Peyer's patch (tissue), 4 donors: ENCODE results near the gene GJA4.

Source experiments
- POLR2A ChIP-seq, 2 donors: fragments of 450-650 bp; IDR thresholded peaks; one replicate each; pipeline ENCODE4 v1.5.1; 2017; ENCODE audit warnings: antibody characterized with exemption in 2 of 2, mild to moderate bottlenecking in 2 of 2, moderate library complexity in 2 of 2
- TF ChIP-seq, protein P1 (sequence below), 6 experiments: fragments of 450-650 bp in 4 of 6; fragments of 200-600 bp in 2 of 6; sonication (generic) in 1 of 6; IDR thresholded peaks; one replicate each; pipeline ENCODE4 v1.5.1; 2017 to 2019; ENCODE audit warnings: antibody characterized with exemption in 6 of 6, mild to moderate bottlenecking in 3 of 6, moderate library complexity in 1 of 6

DNA sequence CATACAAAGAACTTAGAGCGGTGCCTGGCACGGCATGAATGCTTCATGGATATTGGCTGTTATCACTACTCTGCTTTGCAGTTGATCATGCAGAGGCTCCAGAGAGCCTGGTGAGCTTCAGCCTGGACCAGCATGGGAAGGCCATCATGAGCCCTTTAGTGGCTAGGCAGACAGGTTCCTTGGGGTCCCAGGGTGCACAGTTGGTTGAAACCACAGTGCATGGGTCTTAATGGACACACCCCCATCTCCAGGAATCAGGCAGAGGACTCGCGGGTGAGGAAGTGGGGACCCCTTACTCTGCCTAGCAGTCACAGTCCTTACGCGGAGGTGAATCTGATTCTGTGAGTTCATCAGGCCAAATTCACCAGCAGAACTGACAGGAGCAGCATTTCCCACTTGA lies 36.8 kb upstream of the GJA4 start:
- TF ChIP-seq, protein P1, sequence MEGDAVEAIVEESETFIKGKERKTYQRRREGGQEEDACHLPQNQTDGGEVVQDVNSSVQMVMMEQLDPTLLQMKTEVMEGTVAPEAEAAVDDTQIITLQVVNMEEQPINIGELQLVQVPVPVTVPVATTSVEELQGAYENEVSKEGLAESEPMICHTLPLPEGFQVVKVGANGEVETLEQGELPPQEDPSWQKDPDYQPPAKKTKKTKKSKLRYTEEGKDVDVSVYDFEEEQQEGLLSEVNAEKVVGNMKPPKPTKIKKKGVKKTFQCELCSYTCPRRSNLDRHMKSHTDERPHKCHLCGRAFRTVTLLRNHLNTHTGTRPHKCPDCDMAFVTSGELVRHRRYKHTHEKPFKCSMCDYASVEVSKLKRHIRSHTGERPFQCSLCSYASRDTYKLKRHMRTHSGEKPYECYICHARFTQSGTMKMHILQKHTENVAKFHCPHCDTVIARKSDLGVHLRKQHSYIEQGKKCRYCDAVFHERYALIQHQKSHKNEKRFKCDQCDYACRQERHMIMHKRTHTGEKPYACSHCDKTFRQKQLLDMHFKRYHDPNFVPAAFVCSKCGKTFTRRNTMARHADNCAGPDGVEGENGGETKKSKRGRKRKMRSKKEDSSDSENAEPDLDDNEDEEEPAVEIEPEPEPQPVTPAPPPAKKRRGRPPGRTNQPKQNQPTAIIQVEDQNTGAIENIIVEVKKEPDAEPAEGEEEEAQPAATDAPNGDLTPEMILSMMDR (IDR thresholded peaks at IDR 0.05): no peak
- no peak for TF ChIP-seq POLR2A (IDR thresholded peaks at IDR 0.05)
